HG03520 (cell line): ENCODE results near the gene PHF21B.

Experiments used
- ATAC-seq: cut with Tn5 transposase; IDR thresholded peaks from one replicate; pipeline ENCODE4 v1.9.1; 2021; ENCODE audit warnings: mild to moderate bottlenecking, moderate library complexity; ENCODE audit not compliant: unreplicated experiment

The PHF21B gene

GRCh38 chr22:45019861-45020655 lies 10.3 kb upstream of the PHF21B start:
- ATAC-seq = no peak

GRCh38 chr22:45014654-45015053 lies 4.8 kb upstream of the PHF21B start:
- no peak for ATAC-seq

GRCh38 chr22:45013138-45013537 lies 3.3 kb upstream of the PHF21B start:
- ATAC-seq = no peak

- ATAC-seq = no peak
These were observed 711 bp upstream of the PHF21B start for GRCh38 chr22:45010532-45010900.

- no peak for ATAC-seq
These were observed 827 bp downstream of the PHF21B start for GRCh38 chr22:45008751-45009605.

GRCh38 chr22:45008186-45008681 lies 1.6 kb downstream of the PHF21B start:
- no peak for ATAC-seq

- ATAC-seq = no peak
These were observed 2.2 kb downstream of the PHF21B start for GRCh38 chr22:45007391-45008185.

- no peak for ATAC-seq
These were observed 2.8 kb downstream of the PHF21B start for GRCh38 chr22:45006964-45007390.

GRCh38 chr22:45006111-45006963 lies 3.5 kb downstream of the PHF21B start:
- ATAC-seq = no peak

GRCh38 chr22:45001653-45002052 lies 8.2 kb downstream of the PHF21B start:
- ATAC-seq = no peak

- ATAC-seq = no peak
These were observed 9.5 kb downstream of the PHF21B start for GRCh38 chr22:45000330-45000729.

- no peak for ATAC-seq
These were observed 10.1 kb downstream of the PHF21B start for GRCh38 chr22:44999687-45000086.

GRCh38 chr22:44999231-44999630 lies 10.6 kb downstream of the PHF21B start:
- ATAC-seq = no peak

GRCh38 chr22:44998296-44998695 lies 11.5 kb downstream of the PHF21B start:
- no peak for ATAC-seq

GRCh38 chr22:44997060-44997459 lies 12.7 kb downstream of the PHF21B start:
- ATAC-seq = no peak

GRCh38 chr22:44996648-44997047 lies 13.2 kb downstream of the PHF21B start:
- ATAC-seq = no peak

GRCh38 chr22:44996120-44996519 lies 13.7 kb downstream of the PHF21B start:
- ATAC-seq = no peak

- no peak for ATAC-seq
These were observed 14.1 kb downstream of the PHF21B start for GRCh38 chr22:44995715-44996114.

GRCh38 chr22:44995105-44995514 lies 14.7 kb downstream of the PHF21B start:
- no peak for ATAC-seq
